OCI-LY7 (cell line): ENCODE measurements around the gene ERICH6. TPM values are rescaled to one million over a fixed set of nuclear protein-coding genes. Genes with fewer than 3 reads are reported as not detected.

Source experiments
- BruUV-seq: library from RNA; stranded (reverse); fragments of 400-500 nt; replicated peaks from 2 replicates; lab custom pipeline; 2021; lab: Mats Ljungman, UMichigan
- CTCF ChIA-PET: fragments of 300-600 bp; sonication (Branson Sonifier 250); formaldehyde crosslinking; loops from one replicate; lab custom pipeline; 2022; ENCODE audit warnings: antibody characterized with exemption; ENCODE audit not compliant: unreplicated experiment; lab: Charles Lee
- POLR2A ChIA-PET: fragments of 300-600 bp; sonication (Branson Sonifier 250); formaldehyde crosslinking; loops from one replicate; lab custom pipeline; 2022; ENCODE audit warnings: antibody characterized with exemption; lab: Charles Lee
- DNase-seq: peaks from one replicate; pipeline ENCODE4 v3.0.0-alpha.2; 2015; ENCODE audit warnings: low spot score
- H2AFZ ChIP-seq: fragments of 200-600 bp; sonication (generic), shearing (Covaris generic); 2 replicates; pipeline ENCODE4 v1.6.1; 2014; ENCODE audit warnings: mild to moderate bottlenecking, antibody characterized with exemption, low read length, moderate library complexity
- H3K27ac ChIP-seq: fragments of 200-600 bp; sonication (generic); 2 replicates; pipeline ENCODE4 v1.5.1; 2014; ENCODE audit warnings: mixed run types, low read depth, mild to moderate bottlenecking, moderate library complexity, low read length, inconsistent platforms; ENCODE audit not compliant: poor library complexity, severe bottlenecking
- H3K36me3 ChIP-seq: fragments of 200-600 bp; sonication (generic); 2 replicates; pipeline ENCODE4 v1.6.1; 2014; ENCODE audit warnings: mild to moderate bottlenecking, antibody characterized with exemption, low read length, moderate library complexity, mixed read lengths; ENCODE audit not compliant: insufficient read depth
- H3K4me1 ChIP-seq: fragments of 200-600 bp; sonication (generic); 2 replicates; pipeline ENCODE4 v1.5.1; 2014; ENCODE audit warnings: mild to moderate bottlenecking, low read length; ENCODE audit not compliant: insufficient read depth, poor library complexity, severe bottlenecking
- H3K4me2 ChIP-seq: fragments of 200-600 bp; sonication (generic); 2 replicates; pipeline ENCODE4 v1.6.1; 2014; ENCODE audit warnings: mild to moderate bottlenecking, low read length
- H3K4me3 ChIP-seq: fragments of 200-600 bp; sonication (generic); 2 replicates; pipeline ENCODE4 v1.5.1; 2014; ENCODE audit warnings: mild to moderate bottlenecking, low read depth, low read length; ENCODE audit not compliant: poor library complexity, severe bottlenecking
- H3K79me2 ChIP-seq: fragments of 200-600 bp; sonication (generic); 2 replicates; pipeline ENCODE4 v1.6.1; 2016; ENCODE audit warnings: low read depth, mild to moderate bottlenecking, low read length, moderate library complexity, mixed read lengths; ENCODE audit not compliant: insufficient read depth
- H3K9me2 ChIP-seq: fragments of 200-600 bp; sonication (generic); 2 replicates; pipeline ENCODE4 v1.6.1; 2016; ENCODE audit warnings: mild to moderate bottlenecking, low read length, mixed read lengths; ENCODE audit not compliant: insufficient read depth
- H3K9me3 ChIP-seq: fragments of 200-600 bp; sonication (generic); 2 replicates; pipeline ENCODE4 v1.6.1; 2014; ENCODE audit warnings: mild to moderate bottlenecking, mixed run types, low read length, mixed read lengths
- H4K20me1 ChIP-seq: fragments of 200-600 bp; sonication (generic); 2 replicates; pipeline ENCODE4 v1.6.1; 2014; ENCODE audit warnings: mild to moderate bottlenecking, antibody characterized with exemption, low read length, moderate library complexity, mixed read lengths; ENCODE audit not compliant: insufficient read depth
- CTCF ChIP-seq: fragments of 200-600 bp; sonication (generic); conservative IDR thresholded peaks from 2 replicates; pipeline ENCODE4 v1.5.1; 2014; ENCODE audit warnings: mild to moderate bottlenecking, antibody characterized with exemption, low read length, moderate library complexity, mixed read lengths
- EZH2phosphoT487 ChIP-seq: fragments of 200-600 bp; sonication (generic); IDR thresholded peaks from 2 replicates; pipeline ENCODE4 v1.6.1; 2018; ENCODE audit warnings: low read depth, borderline replicate concordance, mild to moderate bottlenecking, mixed run types, antibody characterized with exemption, low read length, moderate library complexity, mixed read lengths
- intact Hi-C: fragments of 100-400 bp; cut with micrococcal nuclease; formaldehyde crosslinking; loops from one replicate; pipeline ENCODE4 v1.10.0; 2022; ENCODE audit not compliant: unreplicated experiment
- total RNA-seq, 2 experiments: library from RNA; depleted of rRNA in 1 of 2; stranded (reverse); fragments of >200 nt in 1 of 2; shearing (Covaris generic) in 1 of 2; gene quantifications; 2 replicates each; pipeline ENCODE4 v1.2.3, GENCODE V29; 2014 to 2022

ERICH6 gene
- total RNA-seq, 2 experiments from 2014 or later = 0.38 to 0.41 TPM

- no TSS peak for BruUV-seq
- peak overlapping the region; percentile 37 for H3K27ac ChIP-seq
- POLR2A ChIA-PET = no interaction called here
Measured at GRCh38 chr3:150739200-150739863, 35.6 kb upstream of the ERICH6 start.

GRCh38 chr3:150738688-150739087, 35.0 kb upstream of the ERICH6 start:
- intact Hi-C loops = loop anchor here (1.0 to 2.0 kb wide), 2 partner anchors 24 to 192 kb away; partner anchors contain the start of genes EIF2A, SERP1 and SIAH2
- POLR2A ChIA-PET = interaction anchor here (0.6 to 1.6 kb wide), 4 partner anchors 10 to 82 kb away, joined by 3 to 6 read pairs (median 3); no protein-coding TSS in a partner anchor
- CTCF ChIA-PET = interaction anchor here (1.2 kb wide), 1 partner anchor 10 kb away, joined by 3 read pairs; no protein-coding TSS in a partner anchor
- Histone ChIP-seq H3K4me2 (peak overlapping the region; percentile 67), H3K79me2 (no peaks in the 10 kb centered on the region), H2AFZ (peak overlapping the region; percentile 83), H3K4me3 (peak overlapping the region; percentile 42), H3K27ac (no peak overlapping the region), H3K36me3 (0 out of 2 replicates have a peak, but pooled peaks cover 7% of the 10 kb centered on the region), H3K9me2 (no peaks in the 10 kb centered on the region), H4K20me1 (no peaks in the 10 kb centered on the region), H3K4me1 (peaks cover 23% of the 10 kb centered on the region), H3K9me3 (no peaks in the 10 kb centered on the region)
- no peak for DNase-seq
- TF ChIP-seq CTCF (no peak), EZH2phosphoT487 (no peak)
- no TSS peak for BruUV-seq

More at GRCh38 chr3:150739200-150739863, 35.6 kb upstream of the ERICH6 start:
- H3K4me1 ChIP-seq = peaks cover 23% of the 10 kb centered on the region
- no peaks in the 10 kb centered on the region for H4K20me1 ChIP-seq
- H3K79me2 ChIP-seq = no peaks in the 10 kb centered on the region
- CTCF ChIA-PET = no interaction called here
- H3K36me3 ChIP-seq = 0 out of 2 replicates have a peak, but pooled peaks cover 7% of the 10 kb centered on the region
- no peaks in the 10 kb centered on the region for H3K9me3 ChIP-seq
- no peak for DNase-seq
- H3K4me2 ChIP-seq = peak overlapping the region; percentile 67
- intact Hi-C loops = loop anchor here (1.0 to 2.0 kb wide), 2 partner anchors 23 to 193 kb away; partner anchors contain the start of genes EIF2A, SERP1 and SIAH2
- no peaks in the 10 kb centered on the region for H3K9me2 ChIP-seq
- H2AFZ ChIP-seq = peak overlapping the region; percentile 83
- H3K4me3 ChIP-seq = peak overlapping the region; percentile 42
- TF ChIP-seq CTCF = no peak
- no peak for TF ChIP-seq EZH2phosphoT487
